Activated CD8-positive, alpha-beta T cell treated with anti-CD3 and anti-CD28 coated beads, Interleukin-2, amount 10 ng/mL, durations not matched to agents 7 days and 5 days (primary cell): Measurements from ENCODE around the gene OVOL1. TPM values are rescaled to one million over a fixed set of nuclear protein-coding genes. Genes with fewer than 3 reads are reported as not detected.

Experiments used
- ATAC-seq: fragments of 150-1000 bp; cut with Tn5 transposase; one replicate; pipeline ENCODE4 v1.10.0; 2021; ENCODE audit warnings: moderate library complexity
- CTCF ChIA-PET: fragments of 350-600 bp; sonication (Branson Sonifier 250); formaldehyde crosslinking; loops from one replicate; lab custom pipeline; 2021; ENCODE audit warnings: antibody characterized with exemption; lab: Charles Lee
- POLR2A ChIA-PET: fragments of 350-600 bp; sonication (Branson Sonifier 250); formaldehyde crosslinking; loops from one replicate; lab custom pipeline; 2021; ENCODE audit warnings: antibody characterized with exemption; lab: Charles Lee
- DNase-seq: peaks from one replicate; pipeline ENCODE4 v3.0.0-alpha.2; 2020
- H3K27ac Mint-ChIP-seq: one replicate; pipeline ENCODE4 v1.8.0; 2021; ENCODE audit warnings: mild to moderate bottlenecking, mixed read lengths
- H3K27me3 Mint-ChIP-seq: one replicate; pipeline ENCODE4 v1.8.0; 2021; ENCODE audit warnings: low read depth, mixed read lengths
- H3K36me3 Mint-ChIP-seq: one replicate; pipeline ENCODE4 v1.8.0; 2021; ENCODE audit warnings: low read depth, mixed read lengths
- H3K4me1 Mint-ChIP-seq: one replicate; pipeline ENCODE4 v1.8.0; 2021; ENCODE audit warnings: low read depth, mixed read lengths
- H3K4me3 Mint-ChIP-seq: one replicate; pipeline ENCODE4 v1.8.0; 2021; ENCODE audit warnings: mild to moderate bottlenecking, mixed read lengths
- H3K9me3 Mint-ChIP-seq: one replicate; pipeline ENCODE4 v1.8.0; 2022; ENCODE audit warnings: mixed read lengths; ENCODE audit not compliant: insufficient read depth
- total RNA-seq, 2 experiments: library from RNA; stranded (reverse); gene quantifications; one replicate each; pipeline ENCODE4 v1.2.3, GENCODE V29; 2021

OVOL1 gene
- total RNA-seq, 2 experiments from 2014 or later, result 0.08 TPM; not detected in 1

DNA sequence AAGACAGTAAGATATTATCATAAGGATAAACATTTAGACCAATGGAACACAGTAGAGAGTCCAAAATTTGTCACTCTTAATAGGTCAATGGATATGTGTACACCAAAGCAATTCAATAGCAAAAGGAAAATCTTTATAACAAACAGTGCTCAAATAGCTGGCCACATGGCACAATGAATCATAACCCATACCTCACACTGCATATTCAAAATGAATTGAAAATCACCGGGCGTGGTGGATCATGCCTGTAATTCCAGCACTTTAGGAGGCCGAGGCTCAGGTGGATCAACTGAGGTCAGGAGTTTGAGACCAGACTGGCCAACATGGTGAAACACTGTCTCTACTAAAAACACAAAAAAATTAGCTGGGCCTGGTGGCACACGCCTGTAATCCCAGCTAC lies 55.3 kb downstream of the OVOL1 start:
- CTCF ChIA-PET, result interaction anchor here (1.4 to 1.8 kb wide), 2 partner anchors 10 to 18 kb away, joined by 4 to 7 read pairs; partner anchors contain the start of gene MUS81
- POLR2A ChIA-PET, result no interaction called here
- no peaks in the 10 kb centered on the region for H3K4me1 Mint-ChIP-seq
- DNase-seq (no peak), ATAC-seq (no peak)
- no peak overlapping the region for H3K4me3 Mint-ChIP-seq
- no peaks in the 10 kb centered on the region for H3K36me3 Mint-ChIP-seq
- no peak overlapping the region for H3K27ac Mint-ChIP-seq
- H3K27me3 Mint-ChIP-seq, result no peaks in the 10 kb centered on the region
- no peaks in the 10 kb centered on the region for H3K9me3 Mint-ChIP-seq

DNA sequence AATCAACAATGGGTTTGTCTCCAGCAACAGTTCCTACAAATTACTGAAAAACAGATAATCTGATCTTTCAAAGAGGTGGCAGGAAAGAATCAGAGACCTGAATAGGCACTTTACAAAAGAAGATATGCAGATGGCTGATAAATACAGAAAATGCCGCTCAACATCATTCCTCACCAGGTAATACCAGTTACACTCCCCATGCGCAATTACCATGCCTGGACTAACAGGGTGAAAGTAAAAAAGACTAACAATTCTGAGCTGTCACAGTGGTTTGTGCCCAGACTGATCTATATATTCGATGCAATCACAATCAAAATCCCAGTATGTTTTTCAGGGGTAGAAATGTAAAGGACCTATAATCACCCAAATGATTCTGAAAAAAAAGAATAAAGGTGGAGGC lies 56.9 kb downstream of the OVOL1 start:
- H3K36me3 Mint-ChIP-seq, result no peaks in the 10 kb centered on the region
- ChIA-PET CTCF (interaction anchor here (1.2 to 1.8 kb wide), 3 partner anchors 8 to 25 kb away, joined by 3 to 7 read pairs (median 3); no protein-coding TSS in a partner anchor), POLR2A (no interaction called here)
- no peak for ATAC-seq
- no peak for DNase-seq
- H3K4me3 Mint-ChIP-seq, result no peak overlapping the region
- no peaks in the 10 kb centered on the region for H3K9me3 Mint-ChIP-seq
- H3K27ac Mint-ChIP-seq, result no peak overlapping the region
- no peaks in the 10 kb centered on the region for H3K27me3 Mint-ChIP-seq
- no peaks in the 10 kb centered on the region for H3K4me1 Mint-ChIP-seq

DNA sequence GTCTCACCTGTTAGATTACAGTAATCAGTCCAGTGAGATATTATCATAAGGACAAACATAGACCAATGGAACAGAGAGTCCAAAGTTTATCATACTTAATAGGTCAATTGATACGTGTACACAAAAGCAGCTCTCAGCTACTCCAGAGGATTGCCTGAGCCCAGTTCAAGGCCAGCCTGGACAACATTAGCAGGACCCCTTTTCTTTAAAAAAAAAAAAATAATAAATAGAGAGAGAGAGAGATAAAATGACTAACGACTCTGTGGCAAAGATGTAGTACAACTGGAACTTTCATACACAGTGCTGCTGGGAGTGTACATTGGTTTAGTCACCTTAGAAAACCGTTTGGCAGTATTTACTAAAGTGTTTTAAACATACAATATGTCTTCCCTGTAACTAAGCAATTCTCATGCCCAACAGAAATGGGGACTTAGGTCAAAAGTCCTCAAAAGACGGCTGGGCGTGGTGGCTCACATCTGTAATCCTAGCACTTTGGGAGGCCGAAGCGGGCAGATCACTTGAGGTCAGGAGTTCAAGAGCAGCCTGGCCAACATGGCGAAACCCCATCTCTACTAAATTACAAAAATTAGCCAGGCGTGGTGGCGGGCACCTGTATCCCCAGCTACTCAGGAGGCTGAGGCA lies 57.5 kb downstream of the OVOL1 start:
- Mint-ChIP-seq H3K9me3 (no peaks in the 10 kb centered on the region), H3K36me3 (no peaks in the 10 kb centered on the region), H3K4me1 (no peaks in the 10 kb centered on the region), H3K4me3 (no peak overlapping the region), H3K27me3 (no peaks in the 10 kb centered on the region), H3K27ac (no peak overlapping the region)
- CTCF ChIA-PET, result interaction anchor here (1.1 to 1.8 kb wide), 3 partner anchors 8 to 25 kb away, joined by 3 to 7 read pairs (median 3); no protein-coding TSS in a partner anchor
- ATAC-seq (no peak), DNase-seq (no peak)
- POLR2A ChIA-PET, result no interaction called here

Other genes with a start within 250 kb of the OVOL1 start
- gene LTBP3, start 228.7 kb upstream of the OVOL1 start, total RNA-seq, result 10 to 100 TPM; 64.7 to 70.8 TPM
- gene ZNRD2, start 216.6 kb upstream of the OVOL1 start, total RNA-seq, result 10 to 100 TPM; 39.2 to 40.7 TPM
- 10 to 100 TPM; 32.0 to 33.6 TPM for gene FAM89B, start 214.5 kb upstream of the OVOL1 start, total RNA-seq
- 10 to 100 TPM; 94.4 to 95.3 TPM for gene EHBP1L1, start 211.0 kb upstream of the OVOL1 start, total RNA-seq
- gene KCNK7, start 191.3 kb upstream of the OVOL1 start, total RNA-seq, result under 1 TPM; 0.95 to 0.99 TPM
- 10 to 100 TPM; 56.7 to 66.5 TPM for gene MAP3K11, start 172.8 kb upstream of the OVOL1 start, total RNA-seq
- gene PCNX3, start 171.3 kb upstream of the OVOL1 start, total RNA-seq, result 10 to 100 TPM; 50.1 to 54.8 TPM
- gene SIPA1, start 149.0 kb upstream of the OVOL1 start, total RNA-seq, result 100 to 1,000 TPM; 245 to 274 TPM
- gene RELA, start 124.1 kb upstream of the OVOL1 start, total RNA-seq, result 10 to 100 TPM; 72.5 to 82.4 TPM
- gene KAT5, start 74.8 kb upstream of the OVOL1 start, total RNA-seq, result 10 to 100 TPM; 63.2 to 68.7 TPM
- gene RNASEH2C, start 66.3 kb upstream of the OVOL1 start, total RNA-seq, result 10 to 100 TPM; 88.0 to 92.3 TPM
- 10 to 100 TPM; 21.9 to 22.5 TPM for gene AP5B1, start 6.1 kb upstream of the OVOL1 start, total RNA-seq
- gene SNX32, start 46.9 kb downstream of the OVOL1 start, total RNA-seq, result 1 to 10 TPM in 1 of 2 experiments, under 1 TPM in 1; 0.44 to 1.6 TPM
- gene CFL1, start 71.1 kb downstream of the OVOL1 start, total RNA-seq, result 1,000 to 10,000 TPM; 2,110 to 2,145 TPM
- gene MUS81, start 73.4 kb downstream of the OVOL1 start, total RNA-seq, result 100 to 1,000 TPM; 106 to 111 TPM
- gene EFEMP2, start 85.7 kb downstream of the OVOL1 start, total RNA-seq, result 1 to 10 TPM; 4.8 to 5.0 TPM
- 100 to 1,000 TPM; 381 to 413 TPM for gene CTSW, start 92.8 kb downstream of the OVOL1 start, total RNA-seq
- gene FIBP, start 101.4 kb downstream of the OVOL1 start, total RNA-seq, result 10 to 100 TPM; 80.4 to 89.0 TPM
- 10 to 100 TPM; 82.6 to 84.0 TPM for gene CCDC85B, start 103.6 kb downstream of the OVOL1 start, total RNA-seq
- gene FOSL1, start 113.3 kb downstream of the OVOL1 start, total RNA-seq, result 1 to 10 TPM; 2.3 to 3.8 TPM
- gene C11orf68, start 132.0 kb downstream of the OVOL1 start, total RNA-seq, result 10 to 100 TPM; 28.4 to 28.5 TPM
- 100 to 1,000 TPM; 219 to 240 TPM for gene DRAP1, start 132.4 kb downstream of the OVOL1 start, total RNA-seq
- not detected for gene TSGA10IP, start 158.4 kb downstream of the OVOL1 start, total RNA-seq
- 10 to 100 TPM; 88.0 to 90.3 TPM for gene SART1, start 174.7 kb downstream of the OVOL1 start, total RNA-seq
- 10 to 100 TPM; 53.5 to 54.2 TPM for gene EIF1AD, start 215.1 kb downstream of the OVOL1 start, total RNA-seq
- gene BANF1, start 215.4 kb downstream of the OVOL1 start, total RNA-seq, result 100 to 1,000 TPM; 290 to 298 TPM
- not detected for gene CST6, start 224.9 kb downstream of the OVOL1 start, total RNA-seq
- not detected for gene CATSPER1, start 239.4 kb downstream of the OVOL1 start, total RNA-seq